Measurements from ENCODE around the gene ALKAL2.

Gene ALKAL2

GRCh38 chr2:269356-270030, 18.4 kb downstream of the ALKAL2 start:
- no peak for DNase-seq

- no peak for DNase-seq
Observed at GRCh38 chr2:268323-268722, 19.6 kb downstream of the ALKAL2 start.

GRCh38 chr2:264493-265468, 23.1 kb downstream of the ALKAL2 start, which contains the start of gene ACP1:
Gene ACP1 (plus strand): TSS chr2:264947. CDS start chr2:264965, 18 bp downstream.
- DNase-seq: peak; percentile 38

- no peak for DNase-seq
Observed at GRCh38 chr2:263774-264492, 24.0 kb downstream of the ALKAL2 start, which contains the start of gene SH3YL1. Gene SH3YL1 (minus strand): TSS chr2:264032. CDS start chr2:263984, 48 bp downstream.

- DNase-seq: no peak
Observed at GRCh38 chr2:263022-263738, 24.7 kb downstream of the ALKAL2 start.

GRCh38 chr2:262117-262516, 25.8 kb downstream of the ALKAL2 start:
- no peak for DNase-seq

GRCh38 chr2:260507-261161, 27.3 kb downstream of the ALKAL2 start:
- no peak for DNase-seq

- no peak for DNase-seq
Observed at GRCh38 chr2:259789-260331, 28.0 kb downstream of the ALKAL2 start.

- DNase-seq: no peak
Observed at GRCh38 chr2:258933-259332, 29.0 kb downstream of the ALKAL2 start.

GRCh38 chr2:257842-258241, 30.0 kb downstream of the ALKAL2 start:
- DNase-seq: no peak

- DNase-seq: no peak
Observed at GRCh38 chr2:257429-257828, 30.5 kb downstream of the ALKAL2 start.

- DNase-seq: no peak
Observed at GRCh38 chr2:256094-256493, 31.8 kb downstream of the ALKAL2 start.

GRCh38 chr2:255195-255594, 32.7 kb downstream of the ALKAL2 start:
- DNase-seq: no peak

GRCh38 chr2:254241-254640, 33.6 kb downstream of the ALKAL2 start:
- DNase-seq: no peak

GRCh38 chr2:253202-253638, 34.7 kb downstream of the ALKAL2 start:
- no peak for DNase-seq

GRCh38 chr2:252001-252602, 35.8 kb downstream of the ALKAL2 start:
- DNase-seq: no peak

- DNase-seq: no peak
Observed at GRCh38 chr2:249538-250042, 38.3 kb downstream of the ALKAL2 start.

- no peak for DNase-seq
Observed at GRCh38 chr2:248724-249123, 39.2 kb downstream of the ALKAL2 start.

- DNase-seq: no peak
Observed at GRCh38 chr2:246489-247144, 41.3 kb downstream of the ALKAL2 start.

GRCh38 chr2:244547-244946, 43.3 kb downstream of the ALKAL2 start:
- no peak for DNase-seq
